ENCODE results near the gene TMEM170B. TPM values are rescaled to one million over a fixed set of nuclear protein-coding genes. Genes with fewer than 3 reads are reported as not detected.
A peak's percentile ranks its signal among the peaks of the same experiment; 100 is the strongest.

TMEM170B gene
- polyA plus RNA-seq, 3 donors: 11.7 to 33.4 (median 19.7) TPM

DNA sequence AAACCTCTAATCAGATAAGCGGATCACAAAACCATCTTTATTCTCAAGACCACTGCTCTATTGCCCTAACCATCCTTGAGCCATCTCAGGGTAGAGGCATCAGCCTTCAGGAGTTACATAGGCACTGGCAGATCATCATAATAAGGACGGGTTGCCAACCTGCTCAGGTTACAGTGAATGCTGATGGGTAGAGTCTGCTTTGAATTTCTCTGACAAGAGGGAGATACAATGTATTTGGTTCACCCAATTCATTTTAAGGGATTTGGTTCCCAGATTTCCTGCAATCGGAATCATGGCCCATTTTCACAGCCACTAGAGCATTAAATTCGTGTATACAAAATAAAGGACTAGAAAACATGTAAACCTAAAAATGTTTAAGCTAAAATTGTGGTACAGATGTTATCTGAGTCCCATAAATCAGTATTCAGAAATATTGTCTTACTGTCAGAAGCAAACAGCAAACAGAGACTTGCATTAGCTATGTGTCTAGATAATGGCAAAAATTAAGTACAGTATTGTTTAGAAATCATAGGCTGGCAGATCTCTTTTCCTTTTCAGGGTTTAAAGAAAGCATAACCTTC, 41.9 kb upstream of the TMEM170B start:
- Histone ChIP-seq H3K36me3 (replicated peaks in 1 of 2; ENCODE audit: control insufficient read depth in 1 of 2, insufficient read depth in 2 of 2, low read length in 2 of 2) (no peaks in the 10 kb centered on the region), H4K20me1 (ENCODE audit: insufficient read depth, low read length) (no peaks in the 10 kb centered on the region), H3K4me3 (replicated peaks in 1 of 3; ENCODE audit: low read depth in 2 of 3, low read length in 3 of 3) (peak overlapping the region in 1 of 3 experiments; percentile 65), H3K27ac (ENCODE audit: low read depth in 1 of 2, low read length in 2 of 2) (peak overlapping the region in 1 of 2 donors; percentile 95), H3K9me3 (replicated peaks in 1 of 2; ENCODE audit: control insufficient read depth in 1 of 2, insufficient read depth in 1 of 2, low read length in 2 of 2) (no peaks in the 10 kb centered on the region), H2AFZ (ENCODE audit: insufficient read depth, low read depth, low read length, poor library complexity, severe bottlenecking) (peak overlapping the region; percentile 22), H3K9ac (ENCODE audit: insufficient read depth, low read length, poor library complexity, severe bottlenecking) (no peak overlapping the region), H3K4me2 (replicated peaks; ENCODE audit: extremely low read depth, low read length, poor library complexity, severe bottlenecking) (peak overlapping the region; percentile 71), H3K79me2 (ENCODE audit: insufficient read depth, low read length) (no peaks in the 10 kb centered on the region), H3K4me1 (ENCODE audit: control insufficient read depth in 1 of 2, insufficient read depth in 2 of 2, low read length in 2 of 2) (peaks cover 35 to 42% of the 10 kb centered on the region in 2 donors), H3K27me3 (ENCODE audit: control insufficient read depth in 2 of 2, insufficient read depth in 2 of 2, low read length in 2 of 2) (no peaks in the 10 kb centered on the region)
- intact Hi-C loops (cut with micrococcal nuclease): loop anchor here (2.0 to 10.0 kb wide), 8 partner anchors 42 to 541 kb away; partner anchors contain the start of genes TMEM170B (in 2 of the 2) and NEDD9 (in 1 of the 2)
- peaks cover 0 to 3% (median 0%) of the 10 kb centered on the region in 7 donors for H3K9me3 Mint-ChIP-seq
- DNase-seq: no peak
- peaks cover 0 to 2% of the 10 kb centered on the region in 2 donors for H3K36me3 Mint-ChIP-seq
- peaks cover 0 to 3% (median 0%) of the 10 kb centered on the region in 3 donors for H3K27me3 Mint-ChIP-seq (ENCODE audit: low read depth in 3 of 3)
- H3K27ac Mint-ChIP-seq: peak overlapping the region in 6 of 7 donors; percentile 12 to 100 (median 98)
- H3K4me1 Mint-ChIP-seq: peaks cover 29% of the 10 kb centered on the region
- no peak overlapping the region for H3K4me3 Mint-ChIP-seq
- 100% methylated on average over 1 of the region's 4 CpGs for WGBS (ENCODE audit: insufficient coverage)
- TF ChIP-seq, protein P1, sequence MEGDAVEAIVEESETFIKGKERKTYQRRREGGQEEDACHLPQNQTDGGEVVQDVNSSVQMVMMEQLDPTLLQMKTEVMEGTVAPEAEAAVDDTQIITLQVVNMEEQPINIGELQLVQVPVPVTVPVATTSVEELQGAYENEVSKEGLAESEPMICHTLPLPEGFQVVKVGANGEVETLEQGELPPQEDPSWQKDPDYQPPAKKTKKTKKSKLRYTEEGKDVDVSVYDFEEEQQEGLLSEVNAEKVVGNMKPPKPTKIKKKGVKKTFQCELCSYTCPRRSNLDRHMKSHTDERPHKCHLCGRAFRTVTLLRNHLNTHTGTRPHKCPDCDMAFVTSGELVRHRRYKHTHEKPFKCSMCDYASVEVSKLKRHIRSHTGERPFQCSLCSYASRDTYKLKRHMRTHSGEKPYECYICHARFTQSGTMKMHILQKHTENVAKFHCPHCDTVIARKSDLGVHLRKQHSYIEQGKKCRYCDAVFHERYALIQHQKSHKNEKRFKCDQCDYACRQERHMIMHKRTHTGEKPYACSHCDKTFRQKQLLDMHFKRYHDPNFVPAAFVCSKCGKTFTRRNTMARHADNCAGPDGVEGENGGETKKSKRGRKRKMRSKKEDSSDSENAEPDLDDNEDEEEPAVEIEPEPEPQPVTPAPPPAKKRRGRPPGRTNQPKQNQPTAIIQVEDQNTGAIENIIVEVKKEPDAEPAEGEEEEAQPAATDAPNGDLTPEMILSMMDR (IDR thresholded peaks at IDR 0.05): no peak

GRCh38 chr6:11496152-11497060, 41.1 kb upstream of the TMEM170B start:
- Mint-ChIP-seq H3K27me3 (ENCODE audit: low read depth in 3 of 3) (peaks cover 0 to 3% (median 0%) of the 10 kb centered on the region in 3 donors), H3K27ac (peak overlapping the region; percentile 95 to 100 (median 99)), H3K36me3 (peaks cover 0 to 2% of the 10 kb centered on the region in 2 donors), H3K4me3 (peak overlapping the region; percentile 68 to 83), H3K9me3 (peaks cover 0 to 5% (median 0%) of the 10 kb centered on the region in 7 donors), H3K4me1 (peaks cover 29% of the 10 kb centered on the region)
- H3K27me3 ChIP-seq (ENCODE audit: control insufficient read depth in 2 of 2, insufficient read depth in 2 of 2, low read length in 2 of 2): no peaks in the 10 kb centered on the region
- H3K9me3 ChIP-seq (replicated peaks in 1 of 2; ENCODE audit: control insufficient read depth in 1 of 2, insufficient read depth in 1 of 2, low read length in 2 of 2): no peaks in the 10 kb centered on the region
- no peaks in the 10 kb centered on the region for H4K20me1 ChIP-seq (ENCODE audit: insufficient read depth, low read length)
- intact Hi-C loops (cut with micrococcal nuclease): loop anchor here (2.0 to 10.0 kb wide), 8 partner anchors 41 to 542 kb away; partner anchors contain the start of genes TMEM170B (in 2 of the 2) and NEDD9 (in 1 of the 2)
- DNase-seq: peak; percentile 72 to 82 (median 80)
- H3K36me3 ChIP-seq (replicated peaks in 1 of 2; ENCODE audit: control insufficient read depth in 1 of 2, insufficient read depth in 2 of 2, low read length in 2 of 2): no peaks in the 10 kb centered on the region
- H3K79me2 ChIP-seq (ENCODE audit: insufficient read depth, low read length): no peaks in the 10 kb centered on the region
- peaks cover 35 to 42% of the 10 kb centered on the region in 2 donors for H3K4me1 ChIP-seq (ENCODE audit: control insufficient read depth in 1 of 2, insufficient read depth in 2 of 2, low read length in 2 of 2)
- peak overlapping the region; percentile 55 for H3K9ac ChIP-seq (ENCODE audit: insufficient read depth, low read length, poor library complexity, severe bottlenecking)
- TF ChIP-seq, protein P1 (IDR thresholded peaks at IDR 0.05): peak; percentile 93
- peak overlapping the region; percentile 89 to 95 for H3K27ac ChIP-seq (ENCODE audit: low read depth in 1 of 2, low read length in 2 of 2)
- peak overlapping the region; percentile 71 for H3K4me2 ChIP-seq (replicated peaks; ENCODE audit: extremely low read depth, low read length, poor library complexity, severe bottlenecking)
- H3K4me3 ChIP-seq (replicated peaks in 1 of 3; ENCODE audit: low read depth in 2 of 3, low read length in 3 of 3): peak overlapping the region; percentile 19 to 65 (median 47)
- H2AFZ ChIP-seq (ENCODE audit: insufficient read depth, low read depth, low read length, poor library complexity, severe bottlenecking): peak overlapping the region; percentile 67
- WGBS (ENCODE audit: insufficient coverage): 34% methylated on average over 5 of the region's 12 CpGs
